Thyroid gland (tissue), 4 donors: Measurements from ENCODE around the gene NEDD9.

Experiments used
- POLR2A ChIP-seq, 2 donors: fragments of 450-650 bp; IDR thresholded peaks; one replicate each; pipeline ENCODE4 v1.6.1; 2017; ENCODE audit warnings: antibody characterized with exemption in 2 of 2, mild to moderate bottlenecking in 2 of 2, moderate library complexity in 1 of 2
- TF ChIP-seq, protein P1 (sequence below), 6 experiments: fragments of 200-600 bp in 3 of 6; fragments of 450-650 bp in 3 of 6; sonication (generic) in 3 of 6; IDR thresholded peaks; one replicate each; pipeline ENCODE4 v1.5.1; 2016 to 2019; ENCODE audit warnings: antibody characterized with exemption in 6 of 6, mild to moderate bottlenecking in 2 of 6, inconsistent platforms in 1 of 6, moderate library complexity in 1 of 6

DNA sequence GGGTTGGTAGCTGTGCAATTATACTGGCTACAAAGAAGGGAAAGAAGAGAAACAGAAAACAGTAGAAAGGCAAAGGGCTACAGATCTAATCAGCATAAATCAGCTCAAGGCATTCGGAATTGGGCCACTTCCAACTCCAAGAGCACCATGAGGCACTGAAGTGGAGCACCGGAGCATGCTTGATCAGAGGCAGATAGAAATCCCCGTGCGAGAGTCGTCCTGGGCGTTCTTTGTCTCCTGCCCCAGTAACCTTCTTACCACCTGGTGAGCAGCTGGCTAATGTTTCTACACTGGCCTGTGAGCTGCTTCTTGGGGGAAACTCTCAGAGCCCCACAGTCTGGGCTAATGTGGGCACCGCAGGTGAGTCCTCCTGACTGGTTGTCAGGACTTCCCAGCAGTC lies 16.7 kb downstream of the NEDD9 start:
- TF ChIP-seq POLR2A (IDR thresholded peaks at IDR 0.05) = no peak
- TF ChIP-seq, protein P1, sequence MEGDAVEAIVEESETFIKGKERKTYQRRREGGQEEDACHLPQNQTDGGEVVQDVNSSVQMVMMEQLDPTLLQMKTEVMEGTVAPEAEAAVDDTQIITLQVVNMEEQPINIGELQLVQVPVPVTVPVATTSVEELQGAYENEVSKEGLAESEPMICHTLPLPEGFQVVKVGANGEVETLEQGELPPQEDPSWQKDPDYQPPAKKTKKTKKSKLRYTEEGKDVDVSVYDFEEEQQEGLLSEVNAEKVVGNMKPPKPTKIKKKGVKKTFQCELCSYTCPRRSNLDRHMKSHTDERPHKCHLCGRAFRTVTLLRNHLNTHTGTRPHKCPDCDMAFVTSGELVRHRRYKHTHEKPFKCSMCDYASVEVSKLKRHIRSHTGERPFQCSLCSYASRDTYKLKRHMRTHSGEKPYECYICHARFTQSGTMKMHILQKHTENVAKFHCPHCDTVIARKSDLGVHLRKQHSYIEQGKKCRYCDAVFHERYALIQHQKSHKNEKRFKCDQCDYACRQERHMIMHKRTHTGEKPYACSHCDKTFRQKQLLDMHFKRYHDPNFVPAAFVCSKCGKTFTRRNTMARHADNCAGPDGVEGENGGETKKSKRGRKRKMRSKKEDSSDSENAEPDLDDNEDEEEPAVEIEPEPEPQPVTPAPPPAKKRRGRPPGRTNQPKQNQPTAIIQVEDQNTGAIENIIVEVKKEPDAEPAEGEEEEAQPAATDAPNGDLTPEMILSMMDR (IDR thresholded peaks at IDR 0.05) = no peak
